Astrocyte (in vitro differentiated cells and primary cell): ENCODE data around the gene TMEM229A. TPM values are rescaled to one million over a fixed set of nuclear protein-coding genes. Genes with fewer than 3 reads are reported as not detected.

Experiments
- DNase-seq: peaks from one replicate; pipeline ENCODE4 v3.0.0-alpha.2; 2010; ENCODE audit warnings: low read depth
- FAIRE-seq: peaks from 2 replicates; lab custom pipeline; 2011; peaks lifted over from hg19 to GRCh38; lab: Jason Lieb, UNC
- H2AFZ ChIP-seq: 2 replicates; pipeline ENCODE4 v1.6.0; 2012; ENCODE audit warnings: low read depth, low read length, inconsistent platforms
- H3K27ac ChIP-seq: 2 replicates; pipeline ENCODE4 v1.5.1; 2011; ENCODE audit warnings: low read depth, low read length, inconsistent platforms
- H3K27me3 ChIP-seq: 2 replicates; pipeline ENCODE4 v1.6.0; 2011; ENCODE audit warnings: low read length, inconsistent platforms; ENCODE audit not compliant: insufficient read depth
- H3K36me3 ChIP-seq: 2 replicates; pipeline ENCODE4 v1.5.1; 2011; ENCODE audit warnings: low read length, inconsistent platforms; ENCODE audit not compliant: insufficient read depth
- H3K4me1 ChIP-seq: 2 replicates; pipeline ENCODE4 v1.5.1; 2011; ENCODE audit warnings: low read length, inconsistent platforms; ENCODE audit not compliant: insufficient read depth
- H3K4me2 ChIP-seq: 2 replicates; pipeline ENCODE4 v1.6.0; 2012; ENCODE audit warnings: low read length, inconsistent platforms
- H3K4me3 ChIP-seq: 2 replicates; pipeline ENCODE4 v1.5.1; 2011; ENCODE audit warnings: low read depth, mild to moderate bottlenecking, low read length, inconsistent platforms; ENCODE audit not compliant: insufficient read depth
- H3K79me2 ChIP-seq: 2 replicates; pipeline ENCODE4 v1.6.0; 2012; ENCODE audit warnings: mild to moderate bottlenecking, low read length, inconsistent platforms; ENCODE audit not compliant: insufficient read depth
- H3K9ac ChIP-seq: 2 replicates; pipeline ENCODE4 v1.6.0; 2012; ENCODE audit warnings: mild to moderate bottlenecking, low read length, inconsistent platforms
- H3K9me3 ChIP-seq: 2 replicates; pipeline ENCODE4 v1.5.1; 2012; ENCODE audit warnings: low read depth, mild to moderate bottlenecking, low read length, inconsistent platforms; ENCODE audit not compliant: insufficient read depth
- H4K20me1 ChIP-seq: 2 replicates; pipeline ENCODE4 v1.6.0; 2012; ENCODE audit warnings: low read length, inconsistent platforms; ENCODE audit not compliant: insufficient read depth
- H3K27ac Mint-ChIP-seq: one replicate; pipeline ENCODE4 v1.8.0; 2021; ENCODE audit warnings: mild to moderate bottlenecking, mixed read lengths; ENCODE audit not compliant: unreplicated experiment
- H3K27me3 Mint-ChIP-seq: one replicate; pipeline ENCODE4 v1.8.0; 2021; ENCODE audit warnings: low read depth, mixed read lengths; ENCODE audit not compliant: unreplicated experiment
- H3K36me3 Mint-ChIP-seq: one replicate; pipeline ENCODE4 v1.8.0; 2021; ENCODE audit warnings: low read depth, mixed read lengths; ENCODE audit not compliant: unreplicated experiment
- H3K4me1 Mint-ChIP-seq: one replicate; pipeline ENCODE4 v1.8.0; 2021; ENCODE audit warnings: low read depth, mixed read lengths; ENCODE audit not compliant: unreplicated experiment
- H3K4me3 Mint-ChIP-seq: one replicate; pipeline ENCODE4 v1.8.0; 2021; ENCODE audit warnings: mild to moderate bottlenecking, moderate library complexity, mixed read lengths; ENCODE audit not compliant: unreplicated experiment
- H3K9me3 Mint-ChIP-seq: one replicate; pipeline ENCODE4 v1.8.0; 2021; ENCODE audit warnings: mild to moderate bottlenecking, mixed read lengths; ENCODE audit not compliant: unreplicated experiment
- EZH2 ChIP-seq: IDR thresholded peaks from 2 replicates; pipeline ENCODE4 v1.6.1; 2012; ENCODE audit warnings: mild to moderate bottlenecking, low read length, inconsistent platforms; ENCODE audit not compliant: insufficient read depth
- total RNA-seq: library from RNA; stranded (reverse); gene quantifications from 2 replicates; pipeline ENCODE4 v1.2.1, GENCODE V29; 2021
- TF ChIP-seq, protein P1 (sequence below): IDR thresholded peaks from 2 replicates; pipeline ENCODE4 v1.5.1; 2011; ENCODE audit warnings: low read depth, mild to moderate bottlenecking, inconsistent platforms, low read length, moderate library complexity; ENCODE audit not compliant: insufficient read depth

TMEM229A gene
- total RNA-seq, 1 donor from 2014 or later, result 0.09 TPM

DNA sequence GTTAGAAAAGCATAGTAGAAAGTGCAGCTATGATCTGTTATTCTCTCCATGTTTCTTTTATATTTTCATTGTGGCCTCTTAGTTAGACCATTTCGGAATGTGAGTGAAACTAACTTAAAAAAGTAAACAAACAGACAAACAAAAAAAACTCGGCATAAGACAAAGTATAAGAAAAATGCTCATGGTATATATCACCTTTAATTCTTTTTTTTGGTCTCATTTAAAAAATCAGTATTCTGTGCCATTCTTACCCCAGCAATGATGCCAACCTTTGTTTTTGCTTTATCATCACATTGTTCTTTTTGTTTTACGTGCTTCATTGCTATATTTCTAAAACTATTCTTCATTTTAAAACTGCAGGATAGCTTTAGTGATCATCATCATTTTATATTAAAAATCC lies 2.8 kb upstream of the TMEM229A start:
- Mint-ChIP-seq H3K4me1 (peaks cover 3% of the 10 kb centered on the region), H3K9me3 (peaks cover 1% of the 10 kb centered on the region), H3K36me3 (no peaks in the 10 kb centered on the region), H3K27me3 (peaks cover 36% of the 10 kb centered on the region), H3K27ac (no peak overlapping the region), H3K4me3 (no peak overlapping the region)
- H3K9me3 ChIP-seq, result no peaks in the 10 kb centered on the region
- no peak for FAIRE-seq
- H3K27me3 ChIP-seq, result peaks cover 26% of the 10 kb centered on the region
- peaks cover 7% of the 10 kb centered on the region for H3K4me1 ChIP-seq
- H3K4me3 ChIP-seq, result no peak overlapping the region
- no peak overlapping the region for H3K27ac ChIP-seq
- no peak for TF ChIP-seq EZH2
- TF ChIP-seq, protein P1, sequence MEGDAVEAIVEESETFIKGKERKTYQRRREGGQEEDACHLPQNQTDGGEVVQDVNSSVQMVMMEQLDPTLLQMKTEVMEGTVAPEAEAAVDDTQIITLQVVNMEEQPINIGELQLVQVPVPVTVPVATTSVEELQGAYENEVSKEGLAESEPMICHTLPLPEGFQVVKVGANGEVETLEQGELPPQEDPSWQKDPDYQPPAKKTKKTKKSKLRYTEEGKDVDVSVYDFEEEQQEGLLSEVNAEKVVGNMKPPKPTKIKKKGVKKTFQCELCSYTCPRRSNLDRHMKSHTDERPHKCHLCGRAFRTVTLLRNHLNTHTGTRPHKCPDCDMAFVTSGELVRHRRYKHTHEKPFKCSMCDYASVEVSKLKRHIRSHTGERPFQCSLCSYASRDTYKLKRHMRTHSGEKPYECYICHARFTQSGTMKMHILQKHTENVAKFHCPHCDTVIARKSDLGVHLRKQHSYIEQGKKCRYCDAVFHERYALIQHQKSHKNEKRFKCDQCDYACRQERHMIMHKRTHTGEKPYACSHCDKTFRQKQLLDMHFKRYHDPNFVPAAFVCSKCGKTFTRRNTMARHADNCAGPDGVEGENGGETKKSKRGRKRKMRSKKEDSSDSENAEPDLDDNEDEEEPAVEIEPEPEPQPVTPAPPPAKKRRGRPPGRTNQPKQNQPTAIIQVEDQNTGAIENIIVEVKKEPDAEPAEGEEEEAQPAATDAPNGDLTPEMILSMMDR, result no peak
- no peak overlapping the region for H3K4me2 ChIP-seq
- H3K36me3 ChIP-seq, result no peaks in the 10 kb centered on the region
- no peak overlapping the region for H2AFZ ChIP-seq
- H3K9ac ChIP-seq, result no peak overlapping the region
- H4K20me1 ChIP-seq, result no peaks in the 10 kb centered on the region
- H3K79me2 ChIP-seq, result no peaks in the 10 kb centered on the region
- DNase-seq, result no peak

DNA sequence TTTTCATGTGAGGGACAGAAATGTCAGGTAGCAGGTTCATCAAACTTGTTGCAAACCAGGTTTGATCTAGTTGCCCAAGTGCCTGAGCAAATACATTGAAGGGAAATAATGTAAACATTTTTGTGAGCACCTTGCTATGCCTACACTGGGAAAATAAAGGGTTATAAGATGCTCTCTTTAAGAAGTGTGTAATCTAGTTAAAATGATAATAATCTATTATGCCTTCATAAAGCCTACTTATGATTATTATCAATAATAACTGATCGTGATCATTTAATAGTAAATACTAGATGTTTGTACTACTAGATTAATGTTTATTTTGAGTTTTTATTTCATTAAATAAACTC lies 1.9 kb upstream of the TMEM229A start:
- no peak overlapping the region for H3K27ac ChIP-seq

More for the DNA sequence above, 1.9 kb upstream of the TMEM229A start:
- Histone ChIP-seq H3K4me3 (no peak overlapping the region), H3K79me2 (no peaks in the 10 kb centered on the region), H3K4me2 (no peak overlapping the region), H3K36me3 (no peaks in the 10 kb centered on the region), H3K9me3 (no peaks in the 10 kb centered on the region), H4K20me1 (no peaks in the 10 kb centered on the region), H3K9ac (no peak overlapping the region), H3K27me3 (peaks cover 31% of the 10 kb centered on the region), H3K4me1 (peaks cover 7% of the 10 kb centered on the region), H2AFZ (no peak overlapping the region)
- Mint-ChIP-seq H3K27me3 (peaks cover 40% of the 10 kb centered on the region), H3K9me3 (peaks cover 1% of the 10 kb centered on the region), H3K27ac (no peak overlapping the region), H3K4me1 (peaks cover 3% of the 10 kb centered on the region), H3K4me3 (no peak overlapping the region), H3K36me3 (no peaks in the 10 kb centered on the region)
- no peak for DNase-seq
- FAIRE-seq, result no peak
- TF ChIP-seq EZH2, result no peak
- TF ChIP-seq, protein P1, result no peak
